ENCODE results near the gene KRT77. TPM values are rescaled to one million over a fixed set of nuclear protein-coding genes. Genes with fewer than 3 reads are reported as not detected.

KRT77 gene
- total and polyA plus RNA-seq, 2 experiments from 2014 or later, result not detected

DNA sequence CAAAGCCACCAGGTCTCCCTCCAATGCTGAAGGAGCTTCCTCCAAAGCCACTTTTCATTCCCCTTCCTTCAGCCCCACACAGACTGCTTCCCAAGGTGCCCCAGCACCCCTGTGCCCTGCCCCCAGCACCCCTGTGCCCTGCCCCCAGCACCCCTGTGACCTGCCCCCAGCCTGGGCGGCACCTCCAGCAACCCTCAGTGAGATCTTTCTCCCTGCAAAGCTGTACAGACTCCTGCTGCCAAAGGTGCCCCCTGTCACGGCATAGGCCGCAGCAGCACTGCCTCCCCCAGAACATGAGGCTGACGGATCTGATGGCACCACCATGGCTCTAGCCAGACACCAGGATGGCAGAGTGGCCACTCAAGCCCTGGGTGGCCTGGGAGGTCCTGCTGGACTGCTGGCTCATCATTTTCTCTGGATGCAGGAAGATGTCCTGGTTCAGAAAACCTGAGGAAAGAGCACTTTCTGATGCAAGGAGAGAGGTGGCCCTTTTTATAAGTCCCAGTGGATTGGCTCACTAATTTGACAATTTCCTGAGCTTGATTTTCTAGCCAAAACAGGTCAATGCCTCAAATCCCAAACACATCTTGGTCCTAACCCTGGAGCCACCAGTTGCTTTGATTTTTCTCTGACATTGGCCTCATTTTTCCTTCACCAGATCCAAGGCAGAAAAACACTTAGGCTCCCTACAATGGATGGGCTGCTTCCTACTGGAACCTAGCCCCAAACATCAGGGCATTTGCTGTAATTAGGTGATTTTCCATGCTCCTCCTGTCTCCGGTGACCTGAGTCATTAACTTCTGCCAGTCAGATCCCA, 32.7 kb upstream of the KRT77 start:
- Mint-ChIP-seq H3K27ac (no peak overlapping the region), H3K4me1 (no peaks in the 10 kb centered on the region), H3K36me3 (ENCODE audit: low read depth) (no peaks in the 10 kb centered on the region; the same call in 2 of the 3 replicates), H3K4me3 (no peak overlapping the region), H3K27me3 (ENCODE audit: insufficient read depth, low read depth, poor library complexity) (peaks cover 17% of the 10 kb centered on the region), H3K9me3 (peaks cover 16% of the 10 kb centered on the region)
- Histone ChIP-seq H3F3A (replicated peaks; ENCODE audit: low read depth) (no peaks in the 10 kb centered on the region), H3K79me2 (replicated peaks; ENCODE audit: insufficient read depth) (no peaks in the 10 kb centered on the region), H3K27me3 (ENCODE audit: insufficient read depth) (no peaks in the 10 kb centered on the region), H3K9me2 (ENCODE audit: insufficient read depth) (no peaks in the 10 kb centered on the region), H2AFZ (no peak overlapping the region), H3K4me1 (ENCODE audit: insufficient read depth) (no peaks in the 10 kb centered on the region), H3K4me2 (no peak overlapping the region), H3K4me3 (no peak overlapping the region), H3K27ac (ENCODE audit: low read depth) (no peak overlapping the region), H3K36me3 (ENCODE audit: insufficient read depth) (no peaks in the 10 kb centered on the region), H4K20me1 (replicated peaks; ENCODE audit: insufficient read depth) (0 out of 2 replicates have a peak, but pooled peaks cover 3% of the 10 kb centered on the region)
- no peak for TF ChIP-seq NANOG (IDR thresholded peaks at IDR 0.05; ENCODE audit: borderline replicate concordance)
- no peak for TF ChIP-seq CREB1 (CRISPR knock-in tag; IDR thresholded peaks at IDR 0.05; ENCODE audit: low read depth)
- TF ChIP-seq ETS1 (IDR thresholded peaks at IDR 0.05), result no peak
- no peak for TF ChIP-seq JUNB (IDR thresholded peaks at IDR 0.05; ENCODE audit: unreplicated experiment)
- TF ChIP-seq ZNF331 (CRISPR knock-in tag; IDR thresholded peaks at IDR 0.05; ENCODE audit: low read depth), result no peak
- no peak for ATAC-seq
- DNase-seq (ENCODE audit: low spot score), result no peak

- Histone ChIP-seq H3K4me2 (no peak overlapping the region), H3K4me3 (no peak overlapping the region), H3K36me3 (ENCODE audit: insufficient read depth) (no peaks in the 10 kb centered on the region), H3K27ac (ENCODE audit: low read depth) (no peak overlapping the region), H3K79me2 (replicated peaks; ENCODE audit: insufficient read depth) (no peaks in the 10 kb centered on the region), H4K20me1 (replicated peaks; ENCODE audit: insufficient read depth) (0 out of 2 replicates have a peak, but pooled peaks cover 3% of the 10 kb centered on the region), H3F3A (replicated peaks; ENCODE audit: low read depth) (no peaks in the 10 kb centered on the region), H3K27me3 (ENCODE audit: insufficient read depth) (no peaks in the 10 kb centered on the region), H2AFZ (no peak overlapping the region), H3K9me2 (ENCODE audit: insufficient read depth) (0 out of 2 replicates have a peak, but pooled peaks cover 4% of the 10 kb centered on the region), H3K4me1 (ENCODE audit: insufficient read depth) (no peaks in the 10 kb centered on the region)
- Mint-ChIP-seq H3K4me3 (no peak overlapping the region), H3K27ac (no peak overlapping the region), H3K9me3 (peaks cover 19% of the 10 kb centered on the region), H3K4me1 (no peaks in the 10 kb centered on the region), H3K36me3 (ENCODE audit: low read depth) (no peaks in the 10 kb centered on the region), H3K27me3 (ENCODE audit: insufficient read depth, low read depth, poor library complexity) (peaks cover 22% of the 10 kb centered on the region)
- TF ChIP-seq ZNF114 (CRISPR knock-in tag; IDR thresholded peaks at IDR 0.05) (no peak), ZNF462 (CRISPR knock-in tag; IDR thresholded peaks at IDR 0.05) (no peak)
- ATAC-seq (no peak), DNase-seq (ENCODE audit: low spot score) (no peak)
Measured at GRCh38 chr12:52735106-52735505, 31.8 kb upstream of the KRT77 start.

Measured in GM23338 (cell line).